ENCODE results near the gene OLFM2.

DNA sequence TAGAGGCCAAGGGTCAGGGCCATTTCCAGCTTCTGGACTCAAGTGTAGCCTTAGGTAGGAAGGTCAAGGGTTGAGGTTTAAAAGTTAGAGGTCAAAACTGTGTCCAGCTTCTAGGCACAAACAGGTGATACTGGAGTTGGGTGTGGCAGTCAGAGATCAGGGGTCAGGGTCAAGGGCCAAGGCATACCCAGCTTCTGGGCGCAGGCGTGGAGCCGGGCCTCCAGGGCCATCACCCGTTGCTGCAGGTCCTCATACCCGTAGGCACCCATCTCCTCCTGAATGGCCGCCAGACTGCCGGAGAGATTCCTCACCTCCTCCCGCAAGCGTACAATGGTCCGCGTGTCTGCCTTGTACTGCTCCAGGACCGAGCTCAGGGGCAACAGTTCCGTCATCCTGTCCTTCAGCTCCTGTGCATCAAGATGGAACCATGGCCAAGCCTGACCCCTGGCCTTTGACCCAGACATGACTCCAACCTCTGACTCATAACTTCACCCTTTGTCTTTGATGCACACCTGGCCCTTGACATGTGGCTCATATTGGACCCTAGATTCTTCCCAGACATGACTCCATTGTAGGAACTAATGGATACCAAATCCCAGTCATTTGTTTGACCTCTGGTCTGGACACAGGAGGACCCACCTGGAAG lies 79.1 kb downstream of the OLFM2 start:
- TF ChIP-seq, protein P1, sequence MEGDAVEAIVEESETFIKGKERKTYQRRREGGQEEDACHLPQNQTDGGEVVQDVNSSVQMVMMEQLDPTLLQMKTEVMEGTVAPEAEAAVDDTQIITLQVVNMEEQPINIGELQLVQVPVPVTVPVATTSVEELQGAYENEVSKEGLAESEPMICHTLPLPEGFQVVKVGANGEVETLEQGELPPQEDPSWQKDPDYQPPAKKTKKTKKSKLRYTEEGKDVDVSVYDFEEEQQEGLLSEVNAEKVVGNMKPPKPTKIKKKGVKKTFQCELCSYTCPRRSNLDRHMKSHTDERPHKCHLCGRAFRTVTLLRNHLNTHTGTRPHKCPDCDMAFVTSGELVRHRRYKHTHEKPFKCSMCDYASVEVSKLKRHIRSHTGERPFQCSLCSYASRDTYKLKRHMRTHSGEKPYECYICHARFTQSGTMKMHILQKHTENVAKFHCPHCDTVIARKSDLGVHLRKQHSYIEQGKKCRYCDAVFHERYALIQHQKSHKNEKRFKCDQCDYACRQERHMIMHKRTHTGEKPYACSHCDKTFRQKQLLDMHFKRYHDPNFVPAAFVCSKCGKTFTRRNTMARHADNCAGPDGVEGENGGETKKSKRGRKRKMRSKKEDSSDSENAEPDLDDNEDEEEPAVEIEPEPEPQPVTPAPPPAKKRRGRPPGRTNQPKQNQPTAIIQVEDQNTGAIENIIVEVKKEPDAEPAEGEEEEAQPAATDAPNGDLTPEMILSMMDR (IDR thresholded peaks at IDR 0.05) = no peak
- TF ChIP-seq EZH2 (IDR thresholded peaks at IDR 0.05) = no peak

All from neural progenitor cell (in vitro differentiated cells).